Measurements from ENCODE around the gene TLCD2.

The TLCD2 gene

GRCh38 chr17:1737531-1738291, 27.5 kb upstream of the TLCD2 start:
- no peak overlapping the region for H3K4me3 ChIP-seq (ENCODE audit: low read depth, low read length)
- peaks cover 8% of the 10 kb centered on the region; the same call in 1 of the 2 replicates for H3K36me3 ChIP-seq
- no peak for DNase-seq
- TF ChIP-seq, protein P1, sequence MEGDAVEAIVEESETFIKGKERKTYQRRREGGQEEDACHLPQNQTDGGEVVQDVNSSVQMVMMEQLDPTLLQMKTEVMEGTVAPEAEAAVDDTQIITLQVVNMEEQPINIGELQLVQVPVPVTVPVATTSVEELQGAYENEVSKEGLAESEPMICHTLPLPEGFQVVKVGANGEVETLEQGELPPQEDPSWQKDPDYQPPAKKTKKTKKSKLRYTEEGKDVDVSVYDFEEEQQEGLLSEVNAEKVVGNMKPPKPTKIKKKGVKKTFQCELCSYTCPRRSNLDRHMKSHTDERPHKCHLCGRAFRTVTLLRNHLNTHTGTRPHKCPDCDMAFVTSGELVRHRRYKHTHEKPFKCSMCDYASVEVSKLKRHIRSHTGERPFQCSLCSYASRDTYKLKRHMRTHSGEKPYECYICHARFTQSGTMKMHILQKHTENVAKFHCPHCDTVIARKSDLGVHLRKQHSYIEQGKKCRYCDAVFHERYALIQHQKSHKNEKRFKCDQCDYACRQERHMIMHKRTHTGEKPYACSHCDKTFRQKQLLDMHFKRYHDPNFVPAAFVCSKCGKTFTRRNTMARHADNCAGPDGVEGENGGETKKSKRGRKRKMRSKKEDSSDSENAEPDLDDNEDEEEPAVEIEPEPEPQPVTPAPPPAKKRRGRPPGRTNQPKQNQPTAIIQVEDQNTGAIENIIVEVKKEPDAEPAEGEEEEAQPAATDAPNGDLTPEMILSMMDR (IDR thresholded peaks at IDR 0.05; ENCODE audit: low read depth, low read length): no peak
- no peak overlapping the region for H3K27ac ChIP-seq
- no peaks in the 10 kb centered on the region for H3K27me3 ChIP-seq (ENCODE audit: insufficient read depth, low read depth, severe bottlenecking)
- H3K9me3 ChIP-seq (ENCODE audit: severe bottlenecking): no peaks in the 10 kb centered on the region

DNA sequence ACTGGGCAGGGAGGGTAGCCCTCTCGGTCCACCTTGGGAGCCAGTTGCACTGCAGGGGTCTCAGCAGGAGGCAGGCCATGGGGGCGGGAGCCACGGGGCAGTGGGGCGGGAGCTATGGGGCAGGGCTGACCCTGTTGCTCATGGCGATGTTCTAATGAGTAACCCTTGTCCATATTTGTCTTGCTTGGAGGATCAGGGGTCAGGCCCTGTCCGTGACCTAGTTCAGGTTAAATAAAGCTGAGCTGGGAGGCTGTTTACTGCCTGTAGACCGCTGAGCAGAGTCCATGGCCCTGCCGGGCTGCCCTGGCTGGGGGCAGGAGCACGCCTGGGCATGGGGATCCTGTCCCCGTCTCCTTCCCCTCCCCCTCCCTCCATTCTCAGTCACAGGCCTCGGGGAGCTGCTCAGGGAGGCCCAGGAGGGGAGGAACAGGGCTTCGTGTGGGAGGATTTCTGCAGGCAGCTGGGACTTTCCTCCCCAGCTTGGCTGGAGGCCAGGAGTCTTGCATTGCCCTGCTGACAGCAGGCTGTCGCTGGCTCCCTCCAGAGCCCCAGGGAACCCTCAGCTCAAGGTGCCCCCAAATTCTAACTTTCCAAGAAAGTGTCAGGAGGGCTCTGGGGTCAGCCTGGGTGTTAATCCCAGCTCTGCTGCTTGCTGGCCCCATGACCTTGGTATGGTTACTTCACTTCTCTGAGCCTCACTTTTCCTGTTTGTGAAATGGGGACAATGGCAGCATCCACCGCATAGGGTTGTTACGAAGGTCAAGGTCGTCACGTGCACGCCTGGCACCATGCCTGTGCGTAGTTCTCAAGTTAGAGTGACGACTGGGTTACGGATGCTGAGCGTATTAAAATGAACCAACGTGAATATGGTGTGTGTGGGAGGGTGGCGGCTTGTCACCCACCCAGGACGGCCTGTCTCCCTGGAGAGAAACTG, 26.4 kb upstream of the TLCD2 start:
- TF ChIP-seq, protein P1 (IDR thresholded peaks at IDR 0.05; ENCODE audit: low read depth, low read length): no peak
- Histone ChIP-seq H3K27me3 (ENCODE audit: insufficient read depth, low read depth, severe bottlenecking) (no peaks in the 10 kb centered on the region), H3K9me3 (ENCODE audit: severe bottlenecking) (no peaks in the 10 kb centered on the region), H3K4me3 (ENCODE audit: low read depth, low read length) (no peak overlapping the region), H3K36me3 (peaks cover 8% of the 10 kb centered on the region; the same call in 1 of the 2 replicates), H3K27ac (no peak overlapping the region)
- peak; percentile 43 for DNase-seq

GRCh38 chr17:1735834-1736347, 25.7 kb upstream of the TLCD2 start:
- Histone ChIP-seq H3K36me3 (peaks cover 9% of the 10 kb centered on the region; the same call in 1 of the 2 replicates), H3K27me3 (ENCODE audit: insufficient read depth, low read depth, severe bottlenecking) (no peaks in the 10 kb centered on the region), H3K9me3 (ENCODE audit: severe bottlenecking) (no peaks in the 10 kb centered on the region), H3K27ac (no peak overlapping the region), H3K4me3 (ENCODE audit: low read depth, low read length) (no peak overlapping the region)
- no peak for DNase-seq
- TF ChIP-seq, protein P1 (IDR thresholded peaks at IDR 0.05; ENCODE audit: low read depth, low read length): no peak

DNA sequence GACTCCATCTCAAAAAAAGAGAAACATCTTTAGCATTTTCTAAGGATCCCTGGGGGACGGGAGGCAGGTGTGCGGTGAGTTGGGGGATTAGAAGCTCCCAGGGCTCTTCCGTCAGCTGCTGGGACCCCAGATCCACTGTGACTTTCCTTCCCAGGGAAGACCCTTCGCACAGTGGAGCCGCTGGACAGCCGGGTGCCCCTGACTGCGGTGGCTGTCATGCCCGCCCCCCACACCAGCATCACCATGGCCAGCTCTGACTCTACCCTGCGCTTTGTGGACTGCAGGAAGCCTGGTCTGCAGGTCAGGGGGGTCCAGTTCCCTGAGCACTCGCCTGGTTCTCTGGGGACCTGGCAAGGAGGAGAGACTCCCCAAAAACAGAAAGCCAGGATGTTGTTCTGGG, 25.2 kb upstream of the TLCD2 start:
- DNase-seq: no peak
- Histone ChIP-seq H3K27ac (no peak overlapping the region), H3K9me3 (ENCODE audit: severe bottlenecking) (no peaks in the 10 kb centered on the region), H3K4me3 (ENCODE audit: low read depth, low read length) (no peak overlapping the region), H3K27me3 (ENCODE audit: insufficient read depth, low read depth, severe bottlenecking) (no peaks in the 10 kb centered on the region), H3K36me3 (peaks cover 10% of the 10 kb centered on the region; the same call in 1 of the 2 replicates)
- TF ChIP-seq, protein P1 (IDR thresholded peaks at IDR 0.05; ENCODE audit: low read depth, low read length): no peak

DNA sequence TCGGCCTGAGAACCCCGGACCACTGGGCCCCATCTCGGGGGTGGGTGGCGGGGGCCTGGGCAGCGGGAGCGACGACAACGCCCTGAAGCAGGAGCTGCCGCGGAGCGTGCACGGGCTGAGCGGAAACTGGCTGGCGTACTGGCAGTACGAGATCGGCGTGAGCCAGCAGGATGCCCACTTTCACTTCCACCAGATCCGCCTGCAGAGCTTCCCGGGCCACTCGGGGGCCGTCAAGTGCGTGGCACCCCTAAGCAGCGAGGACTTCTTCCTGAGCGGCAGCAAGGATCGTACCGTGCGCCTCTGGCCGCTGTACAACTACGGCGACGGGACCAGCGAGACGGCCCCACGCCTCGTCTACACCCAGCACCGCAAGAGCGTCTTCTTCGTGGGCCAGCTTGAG, 23.6 kb upstream of the TLCD2 start:
- TF ChIP-seq, protein P1 (IDR thresholded peaks at IDR 0.05; ENCODE audit: low read depth, low read length): no peak
- DNase-seq: no peak
- Histone ChIP-seq H3K36me3 (peaks cover 19% of the 10 kb centered on the region), H3K4me3 (ENCODE audit: low read depth, low read length) (no peak overlapping the region), H3K27me3 (ENCODE audit: insufficient read depth, low read depth, severe bottlenecking) (no peaks in the 10 kb centered on the region), H3K27ac (no peak overlapping the region), H3K9me3 (ENCODE audit: severe bottlenecking) (no peaks in the 10 kb centered on the region)

Measured in WERI-Rb-1 (cell line).